ENCODE results near the gene IRF5. TPM values are rescaled to one million over a fixed set of nuclear protein-coding genes. Genes with fewer than 3 reads are reported as not detected.
A peak's percentile ranks its signal among the peaks of the same experiment; 100 is the strongest.

The IRF5 gene
- total RNA-seq, 2 donors from 2014 or later, result 6.0 to 10.6 TPM

DNA sequence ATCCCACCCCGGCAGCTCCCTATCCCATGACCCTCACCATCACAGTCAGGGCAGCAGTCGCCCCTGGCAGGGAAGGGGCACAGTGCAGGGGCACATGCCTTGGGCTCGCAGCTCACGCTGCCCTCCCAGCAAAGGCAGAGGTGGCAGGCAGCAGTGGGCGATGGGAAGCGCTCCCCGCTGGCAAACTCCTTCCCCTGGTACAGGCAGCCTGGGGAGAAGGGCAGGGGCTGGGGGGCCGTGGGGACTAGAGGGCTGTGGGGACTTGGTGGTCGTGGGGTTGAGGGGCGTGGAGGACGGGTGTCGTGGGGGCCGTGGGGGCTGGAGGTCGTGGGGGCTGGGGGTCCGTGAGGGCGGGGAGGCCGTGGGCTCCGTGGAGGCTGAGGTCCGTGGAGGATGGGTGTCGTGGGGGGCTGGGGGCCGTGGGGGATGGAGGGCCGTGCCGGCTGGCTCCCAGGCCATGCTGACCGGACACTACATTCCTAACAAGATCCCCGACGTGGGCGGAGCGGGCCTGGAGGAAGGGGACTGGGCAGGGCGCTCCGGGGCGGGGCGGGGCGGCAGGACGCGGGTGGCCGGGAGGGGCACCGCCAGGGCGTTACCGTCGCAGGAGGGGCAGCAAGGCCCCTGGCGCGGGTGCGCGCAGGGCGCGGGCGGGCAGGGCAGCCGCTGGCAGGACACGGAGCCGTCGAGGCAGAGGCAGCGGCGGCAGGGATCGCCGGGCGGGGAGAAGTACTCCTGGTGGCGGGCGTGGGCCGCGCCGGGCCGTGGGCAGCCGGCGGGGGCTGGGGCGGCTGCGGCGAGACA, 47.2 kb upstream of the IRF5 start:
- Histone ChIP-seq H3K27ac (no peak overlapping the region), H3K4me3 (peak overlapping the region; percentile 10 to 26), H3K9me3 (no peaks in the 10 kb centered on the region), H3K36me3 (no peaks in the 10 kb centered on the region), H3K27me3 (replicated peaks; ENCODE audit: insufficient read depth) (no peaks in the 10 kb centered on the region), H3K4me1 (replicated peaks) (no peaks in the 10 kb centered on the region)
- DNase-seq (ENCODE audit: low spot score), result no peak
- intact Hi-C loops (cut with DNase I), result no loop called here
- no peak for TF ChIP-seq POLR2A (IDR thresholded peaks at IDR 0.05)
- TF ChIP-seq, protein P1, sequence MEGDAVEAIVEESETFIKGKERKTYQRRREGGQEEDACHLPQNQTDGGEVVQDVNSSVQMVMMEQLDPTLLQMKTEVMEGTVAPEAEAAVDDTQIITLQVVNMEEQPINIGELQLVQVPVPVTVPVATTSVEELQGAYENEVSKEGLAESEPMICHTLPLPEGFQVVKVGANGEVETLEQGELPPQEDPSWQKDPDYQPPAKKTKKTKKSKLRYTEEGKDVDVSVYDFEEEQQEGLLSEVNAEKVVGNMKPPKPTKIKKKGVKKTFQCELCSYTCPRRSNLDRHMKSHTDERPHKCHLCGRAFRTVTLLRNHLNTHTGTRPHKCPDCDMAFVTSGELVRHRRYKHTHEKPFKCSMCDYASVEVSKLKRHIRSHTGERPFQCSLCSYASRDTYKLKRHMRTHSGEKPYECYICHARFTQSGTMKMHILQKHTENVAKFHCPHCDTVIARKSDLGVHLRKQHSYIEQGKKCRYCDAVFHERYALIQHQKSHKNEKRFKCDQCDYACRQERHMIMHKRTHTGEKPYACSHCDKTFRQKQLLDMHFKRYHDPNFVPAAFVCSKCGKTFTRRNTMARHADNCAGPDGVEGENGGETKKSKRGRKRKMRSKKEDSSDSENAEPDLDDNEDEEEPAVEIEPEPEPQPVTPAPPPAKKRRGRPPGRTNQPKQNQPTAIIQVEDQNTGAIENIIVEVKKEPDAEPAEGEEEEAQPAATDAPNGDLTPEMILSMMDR (IDR thresholded peaks at IDR 0.05), result no peak
- no peak for TF ChIP-seq POLR2AphosphoS5 (IDR thresholded peaks at IDR 0.05)
- 50% methylated on average over 59 of the region's 67 CpGs for WGBS

DNA sequence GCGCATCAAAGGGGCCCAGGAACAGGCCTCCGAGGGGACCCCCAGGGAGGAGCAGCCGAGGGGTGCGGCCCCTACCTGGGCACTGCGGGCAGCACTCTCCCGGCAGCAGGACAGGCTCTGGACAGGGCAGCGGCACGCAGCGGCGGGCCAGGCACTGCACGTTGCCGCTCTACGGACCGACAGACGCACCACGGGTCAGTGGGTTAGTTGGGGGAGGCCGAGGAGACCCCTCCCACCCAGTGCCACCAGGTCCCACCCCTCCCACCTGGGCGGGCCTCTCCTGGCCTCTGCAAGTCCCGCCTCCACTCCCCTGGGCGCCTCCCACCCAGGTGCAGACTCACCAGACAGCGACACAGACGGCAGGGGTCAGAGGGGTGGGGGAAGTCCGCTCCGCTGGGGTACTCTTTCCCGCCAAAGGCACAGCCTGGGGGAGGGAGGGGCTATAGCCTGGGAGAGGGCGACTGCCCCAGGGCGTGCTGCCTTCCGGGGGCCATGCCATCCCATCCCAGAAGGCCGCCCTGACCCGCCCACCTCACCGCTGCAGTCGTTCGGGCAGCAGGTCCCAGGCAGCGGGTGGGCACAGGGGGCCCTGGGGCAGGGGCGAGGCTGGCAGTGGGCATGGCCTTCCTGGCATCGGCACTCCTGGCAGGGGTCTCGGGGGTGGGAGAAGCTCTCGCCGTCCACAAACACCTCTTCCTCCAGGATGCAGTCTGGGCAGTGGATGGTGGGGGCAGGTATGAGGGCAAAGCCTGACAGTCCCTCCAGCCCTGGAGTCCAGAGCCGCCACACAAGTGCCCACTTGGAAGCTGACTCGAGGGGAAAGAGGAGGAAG, 46.4 kb upstream of the IRF5 start:
- Histone ChIP-seq H3K4me1 (replicated peaks) (no peaks in the 10 kb centered on the region), H3K36me3 (no peaks in the 10 kb centered on the region), H3K27me3 (replicated peaks; ENCODE audit: insufficient read depth) (no peaks in the 10 kb centered on the region), H3K4me3 (peak overlapping the region; percentile 10 to 26), H3K9me3 (no peaks in the 10 kb centered on the region), H3K27ac (no peak overlapping the region)
- TF ChIP-seq, protein P1 (IDR thresholded peaks at IDR 0.05), result no peak
- no peak for TF ChIP-seq POLR2A (IDR thresholded peaks at IDR 0.05)
- TF ChIP-seq POLR2AphosphoS5 (IDR thresholded peaks at IDR 0.05), result no peak
- WGBS, result 40% methylated on average over 35 of the region's 41 CpGs
- intact Hi-C loops (cut with DNase I), result no loop called here
- no peak for DNase-seq (ENCODE audit: low spot score)

DNA sequence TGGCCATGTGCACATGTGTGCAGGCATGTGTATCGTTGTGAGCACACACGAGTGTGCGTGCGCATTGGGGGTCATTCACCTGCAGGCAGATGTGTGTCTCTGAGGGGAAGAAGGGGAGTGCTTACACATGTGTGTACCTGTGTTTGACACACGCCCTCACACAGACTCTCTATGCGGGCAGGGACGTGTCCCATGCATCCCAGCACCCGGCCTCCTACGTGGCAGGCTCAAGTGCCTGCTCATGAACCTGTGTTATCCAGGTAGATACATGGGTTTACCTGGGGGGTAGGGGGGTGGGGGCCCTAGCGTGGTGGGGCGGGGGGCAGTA, 45.8 kb upstream of the IRF5 start:
- no peaks in the 10 kb centered on the region for H3K4me1 ChIP-seq (replicated peaks)
- TF ChIP-seq, protein P1 (IDR thresholded peaks at IDR 0.05), result no peak
- TF ChIP-seq POLR2A (IDR thresholded peaks at IDR 0.05), result no peak
- TF ChIP-seq POLR2AphosphoS5 (IDR thresholded peaks at IDR 0.05), result no peak
- H3K36me3 ChIP-seq, result no peaks in the 10 kb centered on the region
- no peaks in the 10 kb centered on the region for H3K27me3 ChIP-seq (replicated peaks; ENCODE audit: insufficient read depth)
- DNase-seq (ENCODE audit: low spot score), result no peak
- 86% methylated on average over 11 of the region's 11 CpGs for WGBS
- H3K9me3 ChIP-seq, result no peaks in the 10 kb centered on the region
- intact Hi-C loops (cut with DNase I), result no loop called here
- H3K4me3 ChIP-seq, result no peak overlapping the region
- no peak overlapping the region for H3K27ac ChIP-seq

DNA sequence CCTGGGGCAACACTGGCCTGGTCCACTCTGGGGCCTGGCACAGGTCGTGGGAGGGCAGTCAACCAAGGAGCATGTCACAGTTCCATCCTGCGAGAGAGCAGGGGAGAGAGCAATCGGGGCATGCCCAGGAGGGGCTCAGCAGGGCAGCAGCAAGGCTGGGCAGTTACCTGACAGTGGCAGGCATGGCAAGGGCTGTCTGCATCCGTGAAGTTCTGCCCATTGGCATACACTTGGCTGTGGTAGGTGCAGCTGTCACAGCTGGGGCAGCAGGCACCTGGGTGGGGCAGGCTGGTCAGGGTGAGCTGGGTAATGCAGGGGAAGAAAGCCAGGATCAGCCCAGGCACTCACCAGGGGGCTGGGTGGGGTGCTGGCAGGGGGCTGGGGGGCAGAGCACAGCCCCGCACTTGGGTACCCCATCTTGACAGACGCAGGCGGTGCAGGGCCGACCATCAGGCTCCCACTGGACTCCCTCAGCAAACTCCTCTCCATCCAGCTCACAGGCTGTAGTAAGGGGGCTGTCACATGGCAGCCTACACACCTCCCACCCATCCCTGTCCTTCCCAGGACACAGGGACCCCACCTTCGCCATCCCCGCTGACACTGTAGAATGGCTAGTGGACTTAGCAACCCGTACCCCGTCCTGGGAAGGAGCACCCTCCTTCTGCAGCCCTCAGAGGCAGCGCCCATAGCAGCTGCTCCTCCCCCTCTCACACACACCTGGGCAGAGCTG, 45.0 kb upstream of the IRF5 start:
- Histone ChIP-seq H3K27ac (no peak overlapping the region), H3K27me3 (replicated peaks; ENCODE audit: insufficient read depth) (no peaks in the 10 kb centered on the region), H3K4me1 (replicated peaks) (no peaks in the 10 kb centered on the region), H3K4me3 (no peak overlapping the region), H3K36me3 (no peaks in the 10 kb centered on the region), H3K9me3 (no peaks in the 10 kb centered on the region)
- WGBS, result 80% methylated on average over 13 of the region's 13 CpGs
- TF ChIP-seq POLR2A (IDR thresholded peaks at IDR 0.05) (no peak), POLR2AphosphoS5 (IDR thresholded peaks at IDR 0.05) (no peak)
- TF ChIP-seq, protein P1 (IDR thresholded peaks at IDR 0.05), result no peak
- no peak for DNase-seq (ENCODE audit: low spot score)
- intact Hi-C loops (cut with DNase I), result no loop called here
